ENCODE data around the gene PRLH. TPM values are rescaled to one million over a fixed set of nuclear protein-coding genes. Genes with fewer than 3 reads are reported as not detected.

Gene PRLH
- total and polyA plus RNA-seq, 2 of the 13 experiments (the other 11 are each of a cell fraction or from before 2014, with no cell fraction given), result not detected

- TF ChIP-seq ZC3H4 (CRISPR knock-in tag; IDR thresholded peaks at IDR 0.05; ENCODE audit: borderline replicate concordance), result peak; percentile 30; the same call in 1 of the 2 replicates
- 0 out of 2 replicates have a peak, but pooled peaks have one; percentile 34 for TF ChIP-seq REPIN1 (CRISPR knock-in tag; IDR thresholded peaks at IDR 0.05; ENCODE audit: borderline replicate concordance, low read depth)
- TF ChIP-seq, protein P1, sequence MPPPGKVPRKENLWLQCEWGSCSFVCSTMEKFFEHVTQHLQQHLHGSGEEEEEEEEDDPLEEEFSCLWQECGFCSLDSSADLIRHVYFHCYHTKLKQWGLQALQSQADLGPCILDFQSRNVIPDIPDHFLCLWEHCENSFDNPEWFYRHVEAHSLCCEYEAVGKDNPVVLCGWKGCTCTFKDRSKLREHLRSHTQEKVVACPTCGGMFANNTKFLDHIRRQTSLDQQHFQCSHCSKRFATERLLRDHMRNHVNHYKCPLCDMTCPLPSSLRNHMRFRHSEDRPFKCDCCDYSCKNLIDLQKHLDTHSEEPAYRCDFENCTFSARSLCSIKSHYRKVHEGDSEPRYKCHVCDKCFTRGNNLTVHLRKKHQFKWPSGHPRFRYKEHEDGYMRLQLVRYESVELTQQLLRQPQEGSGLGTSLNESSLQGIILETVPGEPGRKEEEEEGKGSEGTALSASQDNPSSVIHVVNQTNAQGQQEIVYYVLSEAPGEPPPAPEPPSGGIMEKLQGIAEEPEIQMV (CRISPR knock-in tag; IDR thresholded peaks at IDR 0.05; ENCODE audit: low read depth), result peak; percentile 45; the same call in 1 of the 2 replicates
- peak; percentile 63; the same call in 1 of the 2 replicates for TF ChIP-seq ZNF761 (CRISPR knock-in tag; conservative IDR thresholded peaks at IDR 0.05)
- peak; percentile 69; the same call in 1 of the 2 replicates for TF ChIP-seq POGZ (CRISPR knock-in tag; IDR thresholded peaks at IDR 0.05)
- TF ChIP-seq, protein P2, sequence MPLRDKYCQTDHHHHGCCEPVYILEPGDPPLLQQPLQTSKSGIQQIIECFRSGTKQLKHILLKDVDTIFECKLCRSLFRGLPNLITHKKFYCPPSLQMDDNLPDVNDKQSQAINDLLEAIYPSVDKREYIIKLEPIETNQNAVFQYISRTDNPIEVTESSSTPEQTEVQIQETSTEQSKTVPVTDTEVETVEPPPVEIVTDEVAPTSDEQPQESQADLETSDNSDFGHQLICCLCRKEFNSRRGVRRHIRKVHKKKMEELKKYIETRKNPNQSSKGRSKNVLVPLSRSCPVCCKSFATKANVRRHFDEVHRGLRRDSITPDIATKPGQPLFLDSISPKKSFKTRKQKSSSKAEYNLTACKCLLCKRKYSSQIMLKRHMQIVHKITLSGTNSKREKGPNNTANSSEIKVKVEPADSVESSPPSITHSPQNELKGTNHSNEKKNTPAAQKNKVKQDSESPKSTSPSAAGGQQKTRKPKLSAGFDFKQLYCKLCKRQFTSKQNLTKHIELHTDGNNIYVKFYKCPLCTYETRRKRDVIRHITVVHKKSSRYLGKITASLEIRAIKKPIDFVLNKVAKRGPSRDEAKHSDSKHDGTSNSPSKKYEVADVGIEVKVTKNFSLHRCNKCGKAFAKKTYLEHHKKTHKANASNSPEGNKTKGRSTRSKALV (CRISPR knock-in tag; IDR thresholded peaks at IDR 0.05), result 0 out of 2 replicates have a peak, but pooled peaks have one; percentile 51
- TF ChIP-seq ZNF451 (CRISPR knock-in tag; IDR thresholded peaks at IDR 0.05), result peak; percentile 18; the same call in 1 of the 2 replicates
- TF ChIP-seq ZNF792 (CRISPR knock-in tag; IDR thresholded peaks at IDR 0.05), result peak; percentile 69; the same call in 1 of the 2 replicates
- TF ChIP-seq, protein P3, sequence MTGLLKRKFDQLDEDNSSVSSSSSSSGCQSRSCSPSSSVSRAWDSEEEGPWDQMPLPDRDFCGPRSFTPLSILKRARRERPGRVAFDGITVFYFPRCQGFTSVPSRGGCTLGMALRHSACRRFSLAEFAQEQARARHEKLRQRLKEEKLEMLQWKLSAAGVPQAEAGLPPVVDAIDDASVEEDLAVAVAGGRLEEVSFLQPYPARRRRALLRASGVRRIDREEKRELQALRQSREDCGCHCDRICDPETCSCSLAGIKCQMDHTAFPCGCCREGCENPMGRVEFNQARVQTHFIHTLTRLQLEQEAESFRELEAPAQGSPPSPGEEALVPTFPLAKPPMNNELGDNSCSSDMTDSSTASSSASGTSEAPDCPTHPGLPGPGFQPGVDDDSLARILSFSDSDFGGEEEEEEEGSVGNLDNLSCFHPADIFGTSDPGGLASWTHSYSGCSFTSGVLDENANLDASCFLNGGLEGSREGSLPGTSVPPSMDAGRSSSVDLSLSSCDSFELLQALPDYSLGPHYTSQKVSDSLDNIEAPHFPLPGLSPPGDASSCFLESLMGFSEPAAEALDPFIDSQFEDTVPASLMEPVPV (CRISPR knock-in tag; IDR thresholded peaks at IDR 0.05), result peak; percentile 86
- TF ChIP-seq CC2D1A (CRISPR knock-in tag; IDR thresholded peaks at IDR 0.05), result no peak
- TF ChIP-seq, protein P4, sequence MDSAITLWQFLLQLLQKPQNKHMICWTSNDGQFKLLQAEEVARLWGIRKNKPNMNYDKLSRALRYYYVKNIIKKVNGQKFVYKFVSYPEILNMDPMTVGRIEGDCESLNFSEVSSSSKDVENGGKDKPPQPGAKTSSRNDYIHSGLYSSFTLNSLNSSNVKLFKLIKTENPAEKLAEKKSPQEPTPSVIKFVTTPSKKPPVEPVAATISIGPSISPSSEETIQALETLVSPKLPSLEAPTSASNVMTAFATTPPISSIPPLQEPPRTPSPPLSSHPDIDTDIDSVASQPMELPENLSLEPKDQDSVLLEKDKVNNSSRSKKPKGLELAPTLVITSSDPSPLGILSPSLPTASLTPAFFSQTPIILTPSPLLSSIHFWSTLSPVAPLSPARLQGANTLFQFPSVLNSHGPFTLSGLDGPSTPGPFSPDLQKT (CRISPR knock-in tag; IDR thresholded peaks at IDR 0.05; ENCODE audit: borderline replicate concordance), result no peak
- no peak for TF ChIP-seq ATM (IDR thresholded peaks at IDR 0.05; ENCODE audit: borderline replicate concordance)
- peak; percentile 55 for TF ChIP-seq MED8 (CRISPR knock-in tag; IDR thresholded peaks at IDR 0.05; ENCODE audit: insufficient replicate concordance)
- TF ChIP-seq, protein P5, sequence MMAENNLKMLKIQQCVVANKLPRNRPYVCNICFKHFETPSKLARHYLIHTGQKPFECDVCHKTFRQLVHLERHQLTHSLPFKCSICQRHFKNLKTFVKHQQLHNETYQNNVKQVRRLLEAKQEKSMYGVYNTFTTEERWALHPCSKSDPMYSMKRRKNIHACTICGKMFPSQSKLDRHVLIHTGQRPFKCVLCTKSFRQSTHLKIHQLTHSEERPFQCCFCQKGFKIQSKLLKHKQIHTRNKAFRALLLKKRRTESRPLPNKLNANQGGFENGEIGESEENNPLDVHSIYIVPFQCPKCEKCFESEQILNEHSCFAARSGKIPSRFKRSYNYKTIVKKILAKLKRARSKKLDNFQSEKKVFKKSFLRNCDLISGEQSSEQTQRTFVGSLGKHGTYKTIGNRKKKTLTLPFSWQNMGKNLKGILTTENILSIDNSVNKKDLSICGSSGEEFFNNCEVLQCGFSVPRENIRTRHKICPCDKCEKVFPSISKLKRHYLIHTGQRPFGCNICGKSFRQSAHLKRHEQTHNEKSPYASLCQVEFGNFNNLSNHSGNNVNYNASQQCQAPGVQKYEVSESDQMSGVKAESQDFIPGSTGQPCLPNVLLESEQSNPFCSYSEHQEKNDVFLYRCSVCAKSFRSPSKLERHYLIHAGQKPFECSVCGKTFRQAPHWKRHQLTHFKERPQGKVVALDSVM (CRISPR knock-in tag; IDR thresholded peaks at IDR 0.05), result peak; percentile 44; the same call in 1 of the 2 replicates
- TF ChIP-seq ZNF839 (CRISPR knock-in tag; IDR thresholded peaks at IDR 0.05; ENCODE audit: borderline replicate concordance), result peak; percentile 78; the same call in 1 of the 2 replicates
- TF ChIP-seq, protein P6, sequence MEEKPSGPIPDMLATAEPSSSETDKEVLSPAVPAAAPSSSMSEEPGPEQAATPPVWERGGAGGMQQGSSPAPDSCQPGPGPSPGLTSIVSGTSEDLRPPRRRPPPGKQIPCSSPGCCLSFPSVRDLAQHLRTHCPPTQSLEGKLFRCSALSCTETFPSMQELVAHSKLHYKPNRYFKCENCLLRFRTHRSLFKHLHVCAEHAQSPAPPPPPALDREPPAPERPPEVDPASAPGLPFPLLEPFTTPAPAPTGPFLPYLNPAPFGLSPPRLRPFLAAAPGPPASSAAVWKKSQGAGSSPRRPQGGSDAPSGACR (CRISPR knock-in tag; IDR thresholded peaks at IDR 0.05), result 0 out of 2 replicates have a peak, but pooled peaks have one; percentile 51
- peak; percentile 45 for TF ChIP-seq THAP11 (CRISPR knock-in tag; IDR thresholded peaks at IDR 0.05)
- peak; percentile 48; the same call in 1 of the 2 replicates for TF ChIP-seq NR0B2 (CRISPR knock-in tag; IDR thresholded peaks at IDR 0.05)
These were observed 35.2 kb downstream of the PRLH start (continued) for GRCh38 chr2:237601453-237602116.
